Endodermal cell (in vitro differentiated cells): Measurements from ENCODE around the gene SH2D6. TPM values are rescaled to one million over a fixed set of nuclear protein-coding genes. Genes with fewer than 3 reads are reported as not detected.
A peak's percentile ranks its signal among the peaks of the same experiment; 100 is the strongest.
"Not testable (repeated sequence)": the region's sequence is repeated elsewhere in the genome, so short reads cannot be mapped to it uniquely, and the experiment has no call there.

Experiments
- DNase-seq: peaks from one replicate; pipeline ENCODE4 v3.0.0-alpha.2; 2017
- H3K27ac ChIP-seq: 2 replicates; pipeline ENCODE4 v1.5.1; 2013; ENCODE audit warnings: mild to moderate bottlenecking, low read depth, low read length, moderate library complexity
- H3K27me3 ChIP-seq: 2 replicates; pipeline ENCODE4 v1.6.1; 2013; ENCODE audit warnings: mild to moderate bottlenecking, low read length, moderate library complexity; ENCODE audit not compliant: insufficient read depth, control insufficient read depth, poor library complexity, severe bottlenecking
- H3K36me3 ChIP-seq: 2 replicates; pipeline ENCODE4 v1.7.0; 2013; ENCODE audit warnings: mild to moderate bottlenecking, low read length, moderate library complexity; ENCODE audit not compliant: control insufficient read depth, insufficient read depth
- H3K4me1 ChIP-seq: one replicate; pipeline ENCODE4 v1.7.0; 2013; ENCODE audit warnings: low read length; ENCODE audit not compliant: control insufficient read depth, insufficient read depth
- H3K4me3 ChIP-seq: 2 replicates; pipeline ENCODE4 v1.5.1; 2013; ENCODE audit warnings: mild to moderate bottlenecking, low read length, moderate library complexity
- H3K9ac ChIP-seq: 2 replicates; pipeline ENCODE4 v1.6.1; 2013; ENCODE audit warnings: mild to moderate bottlenecking, low read length, moderate library complexity; ENCODE audit not compliant: poor library complexity, severe bottlenecking; ENCODE audit errors: extremely low read depth
- H3K9me3 ChIP-seq: 2 replicates; pipeline ENCODE4 v1.6.1; 2013; ENCODE audit warnings: mild to moderate bottlenecking, low read length, moderate library complexity; ENCODE audit not compliant: control insufficient read depth
- H3K27ac Mint-ChIP-seq: 2 replicates; pipeline ENCODE4 v1.8.0; 2020; ENCODE audit warnings: mixed read lengths
- H3K27me3 Mint-ChIP-seq: 2 replicates; pipeline ENCODE4 v1.8.0; 2021; ENCODE audit warnings: mild to moderate bottlenecking, mixed read lengths; ENCODE audit not compliant: insufficient read depth
- H3K36me3 Mint-ChIP-seq: 2 replicates; pipeline ENCODE4 v1.8.0; 2020; ENCODE audit warnings: low read depth, mixed read lengths
- H3K4me1 Mint-ChIP-seq: 2 replicates; pipeline ENCODE4 v1.8.0; 2020; ENCODE audit warnings: mixed read lengths
- H3K4me3 Mint-ChIP-seq: 2 replicates; pipeline ENCODE4 v1.8.0; 2020; ENCODE audit warnings: mild to moderate bottlenecking, moderate library complexity, mixed read lengths
- H3K9me3 Mint-ChIP-seq: 2 replicates; pipeline ENCODE4 v1.8.0; 2020; ENCODE audit warnings: mild to moderate bottlenecking, mixed read lengths
- WGBS, 2 experiments: methylation state at CpG; one replicate each; pipeline versions ENCODE4 v1.1.5 to v1.1.7; 2013; ENCODE audit warnings: missing lambda C conversion rate in 2 of 2, mixed read lengths in 1 of 2; ENCODE audit not compliant: insufficient coverage in 1 of 2, insufficient read length in 1 of 2; 5-methylcytosine and 5-hydroxymethylcytosine counted together
- total RNA-seq, 2 donors: library from RNA; stranded (reverse); fragmentation: NEBNext Ultra II Directional in 1 of 2; extraction: Animal tissue kit (Norgen Biotek cat#: 25700) in 1 of 2; gene quantifications; 2 replicates in 1 of 2; 3 replicates in 1 of 2; pipeline ENCODE4 v1.2.1, GENCODE V29; 2021
- TF ChIP-seq, protein P1 (sequence below): fragments of 200-600 bp; sonication (generic); conservative IDR thresholded peaks from 2 replicates; pipeline ENCODE4 v1.5.0; 2021; ENCODE audit warnings: antibody characterized with exemption, mild to moderate bottlenecking

The SH2D6 gene
- total RNA-seq, 2 donors from 2014 or later, result 0.68 to 1.1 TPM

DNA sequence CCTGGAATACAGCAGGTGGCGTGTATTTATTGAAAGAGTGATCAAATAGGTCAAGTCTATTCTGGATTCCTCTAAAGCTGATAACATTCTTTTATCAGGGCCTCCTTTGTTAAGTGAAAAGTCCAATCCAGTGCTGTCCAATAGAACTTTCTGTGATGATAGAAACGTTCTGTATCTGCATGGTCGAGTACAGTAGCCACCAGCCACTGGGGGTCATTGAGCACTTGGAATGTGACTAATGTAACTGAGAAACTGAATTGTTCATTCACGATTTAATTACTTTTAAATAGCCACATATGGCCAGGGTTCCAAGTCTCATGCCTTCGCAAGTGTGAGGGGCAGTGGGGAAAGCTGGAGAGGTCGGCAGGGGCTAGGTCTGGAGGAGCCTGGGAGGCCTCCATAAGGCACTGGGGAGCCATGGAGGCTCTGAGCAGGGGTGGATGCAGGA is 20.5 kb downstream of the SH2D6 start:
- Mint-ChIP-seq H3K9me3 (no peaks in the 10 kb centered on the region), H3K27ac (peak overlapping the region; percentile 58), H3K27me3 (no peaks in the 10 kb centered on the region), H3K4me1 (peaks cover 17% of the 10 kb centered on the region), H3K36me3 (no peaks in the 10 kb centered on the region), H3K4me3 (no peak overlapping the region)
- WGBS, 2 experiments, result 92 to 95% methylated on average over 3 to 6 of the region's 6 CpGs
- H3K9ac ChIP-seq, result no peak overlapping the region
- H3K9me3 ChIP-seq, result no peaks in the 10 kb centered on the region
- peak; percentile 44 for DNase-seq
- H3K4me3 ChIP-seq, result no peak overlapping the region
- no peaks in the 10 kb centered on the region for H3K27me3 ChIP-seq
- TF ChIP-seq, protein P1, sequence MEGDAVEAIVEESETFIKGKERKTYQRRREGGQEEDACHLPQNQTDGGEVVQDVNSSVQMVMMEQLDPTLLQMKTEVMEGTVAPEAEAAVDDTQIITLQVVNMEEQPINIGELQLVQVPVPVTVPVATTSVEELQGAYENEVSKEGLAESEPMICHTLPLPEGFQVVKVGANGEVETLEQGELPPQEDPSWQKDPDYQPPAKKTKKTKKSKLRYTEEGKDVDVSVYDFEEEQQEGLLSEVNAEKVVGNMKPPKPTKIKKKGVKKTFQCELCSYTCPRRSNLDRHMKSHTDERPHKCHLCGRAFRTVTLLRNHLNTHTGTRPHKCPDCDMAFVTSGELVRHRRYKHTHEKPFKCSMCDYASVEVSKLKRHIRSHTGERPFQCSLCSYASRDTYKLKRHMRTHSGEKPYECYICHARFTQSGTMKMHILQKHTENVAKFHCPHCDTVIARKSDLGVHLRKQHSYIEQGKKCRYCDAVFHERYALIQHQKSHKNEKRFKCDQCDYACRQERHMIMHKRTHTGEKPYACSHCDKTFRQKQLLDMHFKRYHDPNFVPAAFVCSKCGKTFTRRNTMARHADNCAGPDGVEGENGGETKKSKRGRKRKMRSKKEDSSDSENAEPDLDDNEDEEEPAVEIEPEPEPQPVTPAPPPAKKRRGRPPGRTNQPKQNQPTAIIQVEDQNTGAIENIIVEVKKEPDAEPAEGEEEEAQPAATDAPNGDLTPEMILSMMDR, result peak; percentile 38
- H3K36me3 ChIP-seq, result no peaks in the 10 kb centered on the region
- H3K4me1 ChIP-seq, result peaks cover 10% of the 10 kb centered on the region
- H3K27ac ChIP-seq, result no peak overlapping the region

- H3K27ac ChIP-seq, H3K4me3 Mint-ChIP-seq, H3K36me3 Mint-ChIP-seq, H3K27me3 ChIP-seq, H3K27me3 Mint-ChIP-seq, H3K4me1 ChIP-seq, H3K4me3 ChIP-seq, H3K27ac Mint-ChIP-seq, H3K36me3 ChIP-seq, H3K9me3 ChIP-seq, DNase-seq, H3K9ac ChIP-seq, H3K9me3 Mint-ChIP-seq: not testable (repeated sequence)
- 95 to 98% methylated on average over 5 to 9 of the region's 9 CpGs for WGBS, 2 experiments
- H3K4me1 Mint-ChIP-seq, result peaks cover 19% of the 10 kb centered on the region
Measured at GRCh38 chr2:85439569-85439968, 21.1 kb downstream of the SH2D6 start.

DNA sequence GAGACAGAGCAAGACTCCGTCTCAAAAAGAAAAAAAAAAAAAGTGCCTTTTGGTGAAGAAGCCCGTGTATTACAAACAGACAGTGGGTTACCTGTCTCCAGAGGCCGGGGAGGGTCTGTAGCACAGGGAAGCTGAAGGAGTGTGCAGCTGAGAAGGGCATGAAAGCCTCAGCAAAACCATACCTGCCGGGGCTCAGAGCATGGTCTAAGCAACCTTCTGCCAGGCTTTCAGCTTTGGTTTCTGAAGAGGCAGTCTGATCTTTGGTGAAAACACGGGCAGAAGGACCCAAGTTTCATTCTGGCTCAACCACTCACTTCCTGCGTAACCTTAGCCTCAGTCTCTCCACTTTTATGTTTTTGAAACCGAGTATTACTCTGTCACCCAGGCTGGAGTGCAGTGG is 21.5 kb downstream of the SH2D6 start:
- H3K4me3 Mint-ChIP-seq, result no peak overlapping the region
- peaks cover 23% of the 10 kb centered on the region for H3K4me1 Mint-ChIP-seq
- TF ChIP-seq, protein P1, result no peak
- H3K27ac Mint-ChIP-seq, result no peak overlapping the region
- no peaks in the 10 kb centered on the region for H3K9me3 Mint-ChIP-seq
- no peaks in the 10 kb centered on the region for H3K27me3 Mint-ChIP-seq
- no peaks in the 10 kb centered on the region for H3K36me3 Mint-ChIP-seq
- peak; percentile 38 for DNase-seq
- Histone ChIP-seq H3K9ac (no peak overlapping the region), H3K27me3 (no peaks in the 10 kb centered on the region), H3K4me1 (peaks cover 10% of the 10 kb centered on the region), H3K4me3 (no peak overlapping the region), H3K36me3 (no peaks in the 10 kb centered on the region), H3K27ac (no peak overlapping the region), H3K9me3 (no peaks in the 10 kb centered on the region)
- WGBS, 2 experiments, result 88 to 89% methylated on average over 5 to 7 of the region's 7 CpGs

DNA sequence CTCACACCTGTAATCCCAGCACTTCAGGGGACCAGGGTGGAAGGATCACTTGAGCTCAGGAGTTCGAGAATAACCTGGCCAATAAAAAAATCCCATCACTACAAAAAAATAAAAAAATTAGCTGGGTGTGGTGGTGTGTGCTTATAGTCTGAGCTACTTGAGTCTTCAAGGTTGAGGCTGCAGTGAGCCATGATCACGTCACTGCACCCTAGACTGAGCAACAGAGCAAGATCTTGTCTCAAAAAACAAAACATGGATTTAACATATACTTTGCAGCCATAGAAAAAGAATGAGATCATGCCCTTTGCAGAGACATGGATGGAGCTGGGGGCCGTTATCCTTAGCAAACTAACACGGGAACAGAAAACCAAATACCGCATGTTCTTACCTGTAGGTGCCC is 22.2 kb downstream of the SH2D6 start:
- Mint-ChIP-seq H3K9me3 (no peaks in the 10 kb centered on the region), H3K4me3 (no peak overlapping the region), H3K27ac (no peak overlapping the region), H3K4me1 (peaks cover 24% of the 10 kb centered on the region), H3K36me3 (no peaks in the 10 kb centered on the region), H3K27me3 (no peaks in the 10 kb centered on the region)
- TF ChIP-seq, protein P1, result no peak
- H3K9me3 ChIP-seq, result no peaks in the 10 kb centered on the region
- peaks cover 10% of the 10 kb centered on the region for H3K4me1 ChIP-seq
- no peak overlapping the region for H3K4me3 ChIP-seq
- no peaks in the 10 kb centered on the region for H3K27me3 ChIP-seq
- no peak overlapping the region for H3K27ac ChIP-seq
- WGBS, 2 experiments, result 93 to 100% methylated on average over 4 to 5 of the region's 5 CpGs
- no peak for DNase-seq
- no peaks in the 10 kb centered on the region for H3K36me3 ChIP-seq
- no peak overlapping the region for H3K9ac ChIP-seq
